GM21390 (cell line): ENCODE measurements around the gene ZBTB7B.

Source experiments
- ATAC-seq: cut with Tn5 transposase; IDR thresholded peaks from one replicate; pipeline ENCODE4 v1.9.1; 2021; ENCODE audit not compliant: unreplicated experiment

The ZBTB7B gene

DNA sequence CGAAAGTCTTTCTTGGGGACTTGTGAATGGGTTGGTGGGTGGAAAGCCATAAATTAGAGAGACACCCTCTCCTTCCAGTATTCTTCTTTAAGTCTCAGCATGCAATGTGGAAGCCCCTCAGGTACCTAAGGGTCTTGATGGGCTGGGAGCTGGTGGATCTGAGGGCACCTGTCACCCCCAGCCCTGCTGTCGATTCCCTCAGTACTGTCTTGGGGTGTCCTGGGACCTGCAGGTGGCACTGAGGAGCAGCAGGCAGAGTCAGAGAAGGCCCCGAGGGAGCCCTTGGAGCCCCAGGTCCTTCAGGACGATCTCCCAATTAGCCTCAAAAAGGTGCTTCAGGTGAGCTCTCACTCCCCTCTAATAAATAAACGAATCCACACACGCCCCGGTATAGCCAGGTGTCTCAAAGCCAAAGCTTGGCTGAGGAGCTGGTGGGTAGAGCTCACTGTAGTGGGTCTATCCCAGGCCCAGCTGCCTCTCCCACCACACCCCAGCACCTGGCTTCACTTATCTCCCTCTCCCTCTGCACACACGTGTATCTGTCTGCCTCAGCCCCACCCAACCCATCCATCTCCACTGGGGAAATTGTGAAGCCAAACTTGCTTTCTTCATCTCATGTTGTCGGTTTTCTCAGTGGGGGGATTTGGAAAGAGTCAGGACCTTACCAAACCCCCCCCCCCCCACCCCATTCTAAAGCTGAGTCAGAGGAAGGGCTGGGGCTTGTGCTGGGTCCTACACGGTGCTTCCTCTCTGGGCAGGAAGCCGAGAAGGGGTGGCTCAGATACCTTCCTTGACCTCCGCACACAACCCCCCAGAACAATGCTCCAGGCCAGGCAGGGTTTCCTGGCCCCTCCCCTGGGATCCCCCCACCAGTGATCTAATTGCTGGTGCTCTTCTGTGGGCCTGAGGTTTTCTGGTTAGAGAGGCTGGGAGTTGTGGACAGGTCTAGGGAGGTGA lies 50.1 kb downstream of the ZBTB7B start:
- no peak for ATAC-seq

DNA sequence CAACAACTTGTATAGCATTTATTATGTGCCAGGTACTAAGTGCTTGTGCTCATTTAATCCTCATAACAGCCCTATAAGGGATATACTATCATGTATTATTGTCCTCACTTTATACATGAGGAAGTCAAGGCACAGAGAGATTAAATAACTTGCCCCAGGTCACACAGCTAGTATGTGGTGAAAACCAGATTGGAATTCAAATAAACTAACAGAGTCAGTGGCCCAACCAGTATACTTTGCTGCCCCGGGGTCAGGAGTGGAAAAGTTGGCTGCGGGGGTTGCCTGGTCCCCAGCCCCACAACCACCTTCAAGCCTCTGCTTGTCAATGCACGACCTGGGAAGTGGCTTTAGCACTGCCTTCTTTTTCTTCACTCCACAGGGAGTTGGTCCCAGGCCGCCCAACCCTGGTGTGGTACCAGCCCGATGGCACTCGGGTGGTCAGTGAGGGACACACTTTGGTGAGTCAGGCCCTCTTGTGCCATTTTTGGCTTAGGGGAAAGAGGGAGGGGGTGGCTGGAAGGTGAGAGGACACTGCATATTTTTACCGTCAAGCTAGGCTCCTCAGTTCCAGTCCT lies 51.0 kb downstream of the ZBTB7B start:
- no peak for ATAC-seq

DNA sequence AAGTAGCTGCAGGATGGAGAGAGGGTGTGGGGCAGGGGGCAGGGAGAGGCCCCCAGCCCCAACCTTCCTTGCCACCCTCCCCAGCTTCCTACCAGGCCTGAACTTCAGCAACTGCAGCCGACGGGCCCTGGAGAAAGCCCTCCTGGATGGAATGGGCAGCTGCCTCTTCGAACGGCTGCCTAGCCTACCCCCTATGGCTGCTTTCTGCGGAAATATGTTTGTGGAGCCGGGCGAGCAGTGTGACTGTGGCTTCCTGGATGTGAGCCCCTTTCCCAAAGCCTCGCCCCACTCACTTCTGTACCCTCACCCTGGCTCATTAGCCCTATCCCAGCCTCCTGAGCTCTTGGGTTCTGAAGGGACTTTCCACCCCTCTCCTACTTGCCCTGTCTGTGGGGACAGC lies 54.5 kb downstream of the ZBTB7B start:
- ATAC-seq: no peak

DNA sequence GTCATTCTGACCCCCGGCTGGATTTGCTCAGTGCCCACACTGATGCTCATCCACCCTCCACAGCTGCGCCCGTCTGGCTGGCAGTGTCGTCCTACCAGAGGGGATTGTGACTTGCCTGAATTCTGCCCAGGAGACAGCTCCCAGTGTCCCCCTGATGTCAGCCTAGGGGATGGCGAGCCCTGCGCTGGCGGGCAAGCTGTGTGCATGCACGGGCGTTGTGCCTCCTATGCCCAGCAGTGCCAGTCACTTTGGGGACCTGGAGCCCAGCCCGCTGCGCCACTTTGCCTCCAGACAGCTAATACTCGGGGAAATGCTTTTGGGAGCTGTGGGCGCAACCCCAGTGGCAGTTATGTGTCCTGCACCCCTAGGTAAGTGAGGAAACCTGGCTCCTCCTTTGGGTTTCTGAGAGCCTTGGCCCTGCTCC lies 55.2 kb downstream of the ZBTB7B start:
- no peak for ATAC-seq

DNA sequence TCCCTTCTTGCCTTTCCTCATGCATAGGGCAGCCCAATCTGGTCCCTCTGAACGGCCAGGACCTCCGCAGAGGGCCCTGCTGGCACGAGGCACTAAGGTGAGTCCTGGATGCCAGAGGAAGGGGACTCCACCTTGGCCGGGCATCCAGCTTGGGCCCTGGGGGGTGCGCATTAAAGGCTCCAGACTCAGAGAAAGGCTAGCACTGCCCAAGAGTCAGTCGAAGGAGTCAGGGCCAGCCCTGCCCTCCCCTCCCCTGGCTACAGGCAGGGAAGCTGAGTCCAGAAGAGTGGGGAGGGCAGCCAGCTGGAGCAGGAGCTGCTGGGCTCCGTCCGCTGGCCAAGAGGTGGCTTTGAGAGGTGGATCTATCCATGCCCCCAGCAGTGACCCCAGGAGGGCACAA lies 58.1 kb downstream of the ZBTB7B start:
- no peak for ATAC-seq

DNA sequence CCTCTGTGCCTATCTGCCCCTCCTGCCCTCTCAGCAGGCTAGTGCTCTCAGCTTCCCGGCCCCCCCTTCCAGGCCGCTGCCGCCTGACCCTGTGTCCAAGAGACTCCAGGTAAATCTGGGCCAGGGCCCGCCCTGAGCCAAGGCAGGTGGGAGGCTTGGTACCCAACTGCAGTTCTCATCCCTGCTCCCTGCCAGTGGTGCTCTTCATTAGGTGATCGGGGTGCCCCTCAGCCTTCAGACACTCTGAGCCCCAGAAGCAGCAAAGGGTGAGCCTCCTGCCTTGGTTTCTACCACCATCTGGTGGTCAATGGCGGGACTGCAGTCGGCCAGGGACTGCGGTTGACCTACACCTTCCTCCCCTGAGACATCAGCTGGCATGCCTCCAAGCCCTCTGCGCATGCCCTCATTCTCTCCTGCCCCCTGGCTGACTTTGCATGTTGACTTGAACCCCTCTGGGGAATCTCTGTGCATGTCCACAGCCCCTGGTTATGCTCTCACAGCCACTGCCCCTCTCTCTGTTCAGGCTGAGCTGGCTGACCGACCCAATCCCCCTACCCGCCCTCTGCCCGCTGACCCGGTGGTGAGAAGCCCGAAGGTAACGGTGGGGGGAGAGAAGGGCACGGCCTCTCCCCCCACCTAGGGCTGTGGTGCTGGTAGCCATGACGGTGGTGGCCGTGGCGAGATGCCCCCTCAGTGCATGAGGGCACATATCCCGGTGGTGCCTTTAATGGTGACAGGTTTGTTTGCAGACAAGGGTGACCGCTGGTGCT lies 59.0 kb downstream of the ZBTB7B start:
- no peak for ATAC-seq

DNA sequence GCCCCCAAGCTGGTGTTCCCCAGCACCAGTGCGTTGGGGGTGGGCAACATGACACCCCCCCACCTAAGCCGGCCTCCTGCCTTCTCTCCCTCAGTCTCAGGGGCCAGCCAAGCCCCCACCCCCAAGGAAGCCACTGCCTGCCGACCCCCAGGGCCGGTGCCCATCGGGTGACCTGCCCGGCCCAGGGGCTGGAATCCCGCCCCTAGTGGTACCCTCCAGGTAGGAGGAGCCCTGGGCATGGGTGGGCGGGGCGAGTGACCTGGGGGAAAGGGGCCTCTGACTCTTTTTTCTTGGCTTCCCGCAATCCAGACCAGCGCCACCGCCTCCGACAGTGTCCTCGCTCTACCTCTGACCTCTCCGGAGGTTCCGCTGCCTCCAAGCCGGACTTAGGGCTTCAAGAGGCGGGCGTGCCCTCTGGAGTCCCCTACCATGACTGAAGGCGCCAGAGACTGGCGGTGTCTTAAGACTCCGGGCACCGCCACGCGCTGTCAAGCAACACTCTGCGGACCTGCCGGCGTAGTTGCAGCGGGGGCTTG lies 59.6 kb downstream of the ZBTB7B start:
- no peak for ATAC-seq

DNA sequence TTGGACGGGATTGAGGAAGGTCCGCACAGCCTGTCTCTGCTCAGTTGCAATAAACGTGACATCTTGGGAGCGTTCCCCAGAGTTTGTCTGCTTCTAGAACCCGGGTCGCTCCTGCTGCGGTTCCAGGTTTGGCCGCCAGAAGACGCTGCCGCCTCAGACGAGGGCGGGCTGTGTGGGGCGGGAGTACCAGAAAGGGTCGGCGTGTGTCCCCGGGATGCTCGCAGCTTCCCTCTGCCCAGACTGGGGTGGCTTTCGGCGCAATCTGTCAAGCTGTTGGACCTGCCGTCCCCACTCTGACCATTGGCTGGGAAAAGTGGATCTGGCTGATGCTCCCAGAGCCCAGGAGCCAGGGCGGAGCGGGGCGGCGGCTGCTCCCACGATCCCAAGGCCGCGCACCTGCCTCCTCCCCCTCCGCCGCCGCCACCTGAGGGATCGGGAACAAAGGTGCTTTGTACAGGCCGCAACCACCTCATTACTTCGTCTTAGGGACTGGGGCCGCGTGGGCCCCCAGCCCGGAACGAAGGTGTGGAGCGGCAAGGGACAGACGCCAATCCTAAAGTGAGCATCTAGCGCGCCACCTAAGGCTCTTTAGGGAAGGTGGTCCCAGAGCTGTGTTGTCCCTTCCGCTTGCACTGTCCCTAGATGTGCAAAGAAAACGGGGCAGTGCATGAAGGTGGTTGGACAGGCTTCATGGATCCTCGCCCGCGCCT lies 60.3 kb downstream of the ZBTB7B start:
- ATAC-seq: no peak

DNA sequence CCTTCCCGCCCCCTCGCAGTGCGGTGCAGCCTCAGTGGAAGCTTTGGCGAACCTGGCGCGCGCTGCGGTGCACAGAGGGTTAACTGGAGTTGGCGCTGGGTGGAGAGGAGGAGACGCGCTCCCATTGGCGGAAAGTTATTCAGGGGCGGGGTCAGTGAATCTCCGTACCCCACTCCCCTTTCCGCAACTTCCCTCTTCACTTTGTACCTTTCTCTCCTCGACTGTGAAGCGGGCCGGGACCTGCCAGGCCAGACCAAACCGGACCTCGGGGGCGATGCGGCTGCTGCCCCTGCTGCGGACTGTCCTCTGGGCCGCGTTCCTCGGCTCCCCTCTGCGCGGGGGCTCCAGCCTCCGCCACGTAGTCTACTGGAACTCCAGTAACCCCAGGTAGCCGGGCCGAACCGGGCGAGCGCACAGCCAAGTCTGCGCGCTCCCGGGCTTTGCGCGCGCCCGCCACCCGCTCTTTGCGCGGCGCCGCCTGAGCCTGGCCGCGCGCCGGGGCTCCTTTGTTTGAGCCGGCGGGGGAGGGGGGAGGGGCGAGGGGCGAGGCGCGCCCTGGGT lies 61.0 kb downstream of the ZBTB7B start, which contains the start of gene EFNA4:
Gene EFNA4, plus strand, starts transcription at position 191 of the 561 bp plus-strand sequence. Its CDS starts 84 bp downstream, at position 275.
- peak; percentile 60 for ATAC-seq

DNA sequence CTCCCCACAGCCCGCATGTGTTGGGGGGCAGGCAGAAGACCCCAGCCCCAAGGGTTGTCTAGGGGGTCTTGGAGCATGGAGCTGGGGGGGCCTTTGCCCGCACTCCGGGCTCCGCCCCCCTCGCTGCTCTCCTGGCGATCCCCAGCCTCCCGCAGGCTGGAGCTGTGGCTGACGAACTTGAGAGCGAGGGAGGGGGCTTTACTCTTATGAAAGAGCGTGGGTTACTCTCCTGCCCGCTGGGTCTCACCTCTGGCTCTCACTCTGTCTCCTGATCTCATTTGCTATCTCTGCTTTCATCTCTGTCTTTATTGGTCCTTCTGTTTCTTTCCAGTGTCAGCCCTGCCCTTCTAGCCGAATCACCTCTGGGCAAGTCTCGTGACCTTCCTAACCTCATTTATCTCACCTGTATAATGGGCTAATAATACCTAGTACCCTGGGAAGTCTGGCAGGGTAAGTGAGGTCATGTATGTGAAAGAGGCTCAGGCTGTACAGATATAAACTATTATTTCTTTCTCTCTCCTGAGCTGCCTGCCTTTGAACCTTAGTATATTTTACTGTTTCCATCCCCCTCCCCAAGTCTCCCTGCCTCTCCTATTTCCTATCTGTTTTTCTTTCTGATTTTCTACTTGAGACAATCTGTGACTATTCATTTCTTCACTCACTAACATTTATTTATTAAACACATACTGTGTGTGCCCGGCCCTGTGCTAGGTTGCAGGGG lies 61.7 kb downstream of the ZBTB7B start:
- ATAC-seq: no peak

DNA sequence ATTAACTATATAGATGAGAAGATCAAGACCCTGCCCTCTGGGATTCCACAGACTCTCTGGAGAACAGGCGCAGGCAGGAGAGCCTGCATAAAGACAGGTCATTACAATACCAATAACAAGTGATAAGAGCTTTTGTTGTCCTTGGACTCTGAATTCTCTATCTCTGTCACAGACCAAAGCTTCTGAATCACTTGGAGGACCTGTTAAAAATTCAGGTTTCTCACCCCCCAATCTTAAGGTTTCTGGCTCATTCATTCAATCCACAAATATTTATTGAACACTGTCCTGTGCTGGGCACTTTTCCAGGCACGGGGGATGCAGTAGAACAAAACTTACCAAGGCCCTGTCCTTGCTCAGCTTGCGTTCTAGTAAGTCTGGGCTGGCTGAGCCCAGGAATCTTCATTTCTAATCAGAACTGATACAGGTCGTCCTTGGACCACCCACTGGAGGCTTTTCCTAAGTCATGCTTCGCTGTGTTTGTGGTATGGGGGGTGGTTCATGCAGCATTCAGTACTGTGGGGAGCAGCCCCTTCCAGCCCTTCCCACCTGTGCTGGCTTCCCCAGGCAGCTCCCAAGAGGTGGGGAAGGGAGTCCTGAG lies 62.3 kb downstream of the ZBTB7B start:
- no peak for ATAC-seq

DNA sequence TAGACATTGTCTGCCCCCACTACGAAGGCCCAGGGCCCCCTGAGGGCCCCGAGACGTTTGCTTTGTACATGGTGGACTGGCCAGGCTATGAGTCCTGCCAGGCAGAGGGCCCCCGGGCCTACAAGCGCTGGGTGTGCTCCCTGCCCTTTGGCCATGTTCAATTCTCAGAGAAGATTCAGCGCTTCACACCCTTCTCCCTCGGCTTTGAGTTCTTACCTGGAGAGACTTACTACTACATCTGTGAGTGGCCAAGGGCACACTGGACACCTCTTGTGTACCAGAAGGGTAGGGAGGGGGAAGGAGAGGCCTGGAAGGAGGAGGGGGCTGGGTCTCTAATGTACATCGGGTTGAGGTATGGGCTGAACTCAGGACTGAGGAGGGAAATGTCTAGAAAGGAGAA lies 64.2 kb downstream of the ZBTB7B start:
- no peak for ATAC-seq
